ENCODE results near the gene DDIT3.
A peak's percentile ranks its signal among the peaks of the same experiment; 100 is the strongest.
"Not testable (repeated sequence)": the region's sequence is repeated elsewhere in the genome, so short reads cannot be mapped to it uniquely, and the experiment has no call there.

Gene DDIT3

GRCh38 chr12:57525615-57526383 is 5.5 kb upstream of the DDIT3 start:
- DNase-seq (ENCODE audit: low read depth in 2 of 2): no peak

GRCh38 chr12:57524814-57525614 is 4.7 kb upstream of the DDIT3 start:
- DNase-seq (ENCODE audit: low read depth in 2 of 2): no peak

GRCh38 chr12:57523706-57524614 is 3.6 kb upstream of the DDIT3 start:
- no peak for DNase-seq (ENCODE audit: low read depth in 2 of 2)

GRCh38 chr12:57522887-57523705 is 2.8 kb upstream of the DDIT3 start:
- peak in 1 of 2 donors; percentile 28 for DNase-seq (ENCODE audit: low read depth in 2 of 2)

GRCh38 chr12:57522011-57522886 is 1.9 kb upstream of the DDIT3 start, which contains the start of gene MBD6:
Gene MBD6, plus strand, starts transcription at chr12:57522824. Its CDS starts 1,480 bp downstream, at chr12:57524304.
- peak; percentile 75 to 88 for DNase-seq (ENCODE audit: low read depth in 2 of 2)

GRCh38 chr12:57521525-57522010 is 1.3 kb upstream of the DDIT3 start:
- DNase-seq (ENCODE audit: low read depth in 2 of 2): no peak

- DNase-seq (ENCODE audit: low read depth in 2 of 2): no peak
Observed at GRCh38 chr12:57519796-57520052, 590 bp downstream of the DDIT3 start.

- no peak for DNase-seq (ENCODE audit: low read depth in 2 of 2)
Observed at GRCh38 chr12:57518920-57519795, 1.2 kb downstream of the DDIT3 start.

- no peak for DNase-seq (ENCODE audit: low read depth in 2 of 2)
Observed at GRCh38 chr12:57518176-57518919, 2.0 kb downstream of the DDIT3 start.

GRCh38 chr12:57517718-57518117 is 2.6 kb downstream of the DDIT3 start:
- not testable (repeated sequence) for DNase-seq (ENCODE audit: low read depth in 2 of 2)

- DNase-seq (ENCODE audit: low read depth in 2 of 2): no peak
Observed at GRCh38 chr12:57517187-57517586, 3.1 kb downstream of the DDIT3 start.

GRCh38 chr12:57516617-57517153 is 3.6 kb downstream of the DDIT3 start:
- DNase-seq (ENCODE audit: low read depth in 2 of 2): no peak

- DNase-seq (ENCODE audit: low read depth in 2 of 2): no peak
Observed at GRCh38 chr12:57515934-57516541, 4.3 kb downstream of the DDIT3 start.

GRCh38 chr12:57515408-57515933 is 4.8 kb downstream of the DDIT3 start:
- DNase-seq (ENCODE audit: low read depth in 2 of 2): no peak

- no peak for DNase-seq (ENCODE audit: low read depth in 2 of 2)
Observed at GRCh38 chr12:57514720-57515407, 5.5 kb downstream of the DDIT3 start.

- not testable (repeated sequence) for DNase-seq (ENCODE audit: low read depth in 2 of 2)
Observed at GRCh38 chr12:57514246-57514645, 6.1 kb downstream of the DDIT3 start.

- DNase-seq (ENCODE audit: low read depth in 2 of 2): not testable (repeated sequence)
Observed at GRCh38 chr12:57513677-57514076, 6.6 kb downstream of the DDIT3 start.

Data from stimulated activated CD8-positive, alpha-beta memory T cell treated with anti-CD3 and anti-CD28 coated beads, Interleukin-7, amount 100 ng/mL, for 4 hours (primary cell).